GM12878 (cell line): ENCODE data around the gene CDH4. TPM values are rescaled to one million over a fixed set of nuclear protein-coding genes. Genes with fewer than 3 reads are reported as not detected.

Source experiments
- ATAC-seq: fragments of 200-7000 bp; cut with Tn5 transposase; 3 replicates; pipeline ENCODE4 v1.9.1; 2020; ENCODE audit warnings: mild to moderate bottlenecking, moderate library complexity
- BruUV-seq: library from RNA; stranded (reverse); fragments of 400-500 nt; replicated peaks from 2 replicates; lab custom pipeline; 2021; lab: Mats Ljungman, UMichigan
- CTCF ChIA-PET: fragments of 300-600 bp; sonication (Branson Sonifier 250); formaldehyde crosslinking; extraction: SDS; loops from one replicate; lab custom pipeline; 2021; ENCODE audit warnings: inconsistent platforms; lab: Yijun Ruan, JAX
- POLR2A ChIA-PET: fragments of 350-600 bp; formaldehyde crosslinking; extraction: SDS; loops from one replicate; lab custom pipeline; 2021; ENCODE audit warnings: inconsistent platforms; lab: Charles Lee
- RAD21 ChIA-PET: fragments of 300-600 bp; sonication (Branson Sonifier 250); formaldehyde crosslinking; loops from one replicate; lab custom pipeline; 2023; ENCODE audit warnings: antibody characterized with exemption; ENCODE audit not compliant: unreplicated experiment; lab: Charles Lee
- SMC1A ChIA-PET: fragments of 300-600 bp; sonication (Branson Sonifier 250); formaldehyde crosslinking; loops from one replicate; lab custom pipeline; 2023; ENCODE audit not compliant: unreplicated experiment, uncharacterized antibody; lab: Charles Lee
- DNase-seq: peaks from one replicate; pipeline ENCODE4 v3.0.0-alpha.2; 2011; ENCODE audit warnings: low read depth, low spot score
- FAIRE-seq: peaks from 3 replicates; lab custom pipeline; 2011; peaks lifted over from hg19 to GRCh38; lab: Jason Lieb, UNC
- H2AFZ ChIP-seq: 2 replicates; pipeline ENCODE4 v1.6.0; 2011; ENCODE audit warnings: low read depth, low read length, control low read depth; ENCODE audit not compliant: control insufficient read depth
- H3K27ac ChIP-seq: 2 replicates; pipeline ENCODE4 v1.5.1; 2011; ENCODE audit warnings: control low read depth; ENCODE audit not compliant: control insufficient read depth, insufficient read depth
- H3K27me3 ChIP-seq, 2 experiments: replicated peaks in 1 of 2; 2 replicates each; pipeline versions ENCODE4 v1.6.0 to v1.6.1; 2011; ENCODE audit warnings: low read length in 1 of 2; ENCODE audit not compliant: control insufficient read depth in 2 of 2, insufficient read depth in 2 of 2
- H3K36me3 ChIP-seq, 2 experiments: 2 replicates each; pipeline ENCODE4 v1.5.1; 2011; ENCODE audit warnings: low read length in 1 of 2; ENCODE audit not compliant: control insufficient read depth in 2 of 2, insufficient read depth in 2 of 2
- H3K4me1 ChIP-seq: 2 replicates; pipeline ENCODE4 v1.6.1; 2011; ENCODE audit warnings: mild to moderate bottlenecking, low read length, moderate library complexity, mixed read lengths; ENCODE audit not compliant: control insufficient read depth, insufficient read depth
- H3K4me2 ChIP-seq: 2 replicates; pipeline ENCODE4 v1.6.0; 2011; ENCODE audit warnings: control low read depth; ENCODE audit not compliant: control insufficient read depth, insufficient read depth
- H3K4me3 ChIP-seq: fragments of 200-600 bp; sonication (generic); 2 replicates; pipeline ENCODE4 v1.5.1; 2016
- H3K79me2 ChIP-seq: 2 replicates; pipeline ENCODE4 v1.6.0; 2011; ENCODE audit warnings: low read length; ENCODE audit not compliant: control insufficient read depth, insufficient read depth
- H3K9ac ChIP-seq: 2 replicates; pipeline ENCODE4 v1.8.0; 2011; ENCODE audit warnings: low read length, control low read depth, mixed read lengths; ENCODE audit not compliant: control insufficient read depth, insufficient read depth
- H3K9me3 ChIP-seq: replicated peaks from 3 replicates; pipeline ENCODE4 v1.5.1; 2011; ENCODE audit warnings: mild to moderate bottlenecking, low read length; ENCODE audit not compliant: control insufficient read depth, insufficient read depth
- H4K20me1 ChIP-seq: 2 replicates; pipeline ENCODE4 v1.6.0; 2011; ENCODE audit not compliant: control insufficient read depth, insufficient read depth
- BCL11A ChIP-seq: IDR thresholded peaks from 2 replicates; pipeline ENCODE4 v1.6.1; 2011; ENCODE audit warnings: low read depth, low read length
- ESRRA ChIP-seq: IDR thresholded peaks from 2 replicates; pipeline ENCODE4 v1.6.1; 2012; ENCODE audit warnings: mild to moderate bottlenecking, low read length, improper control_type of control experiment
- MEF2A ChIP-seq: IDR thresholded peaks from 2 replicates; pipeline ENCODE4 v1.6.1; 2011; ENCODE audit warnings: low read depth, mild to moderate bottlenecking, low read length, moderate library complexity; ENCODE audit not compliant: insufficient read depth
- NR2C1 ChIP-seq: fragments of 450-650 bp; IDR thresholded peaks from 2 replicates; pipeline ENCODE4 v1.6.1; 2017; ENCODE audit warnings: antibody characterized with exemption, mild to moderate bottlenecking, moderate library complexity
- PAX5 ChIP-seq: IDR thresholded peaks from 2 replicates; pipeline ENCODE4 v1.6.1; 2011; ENCODE audit warnings: low read depth, low read length, borderline replicate concordance
- POLR2A ChIP-seq: IDR thresholded peaks from 2 replicates; pipeline ENCODE4 v1.6.1; 2011; ENCODE audit warnings: low read depth, mild to moderate bottlenecking, low read length
- WGBS: methylation state at CpG from one replicate; pipeline ENCODE4 v1.1.6; 2016; ENCODE audit warnings: low lambda C conversion rate; ENCODE audit not compliant: insufficient replicate concordance, insufficient coverage; ENCODE audit errors: missing lambda C conversion rate; 5-methylcytosine and 5-hydroxymethylcytosine counted together
- in situ Hi-C: fragments of 300-500 bp; cut with MboI; formaldehyde crosslinking; loops from 9 replicates; pipeline ENCODE4 v1.14.3; 2018; ENCODE audit warnings: mixed read lengths
- intact Hi-C: fragments of 100-400 bp; cut with micrococcal nuclease; formaldehyde crosslinking; loops from one replicate; pipeline ENCODE4 v1.14.2; 2022; ENCODE audit not compliant: unreplicated experiment
- polyA plus RNA-seq, 11 experiments: library from polyadenylated mRNA; depleted of rRNA in 4 of 11; unstranded in 6 of 11; stranded (reverse) in 5 of 11; fragments of >200 nt; fragmentation: Nextera tagmentation in 4 of 11; fragmentation: Illumina TruSeq in 1 of 11; extraction: Ambion mirVana in 4 of 11; extraction: Trizol in 1 of 11; gene quantifications; 1 replicate in 1 of 11; 2 replicates in 10 of 11; pipeline versions ENCODE4 v1.2.1 to v1.2.3, GENCODE V29; 2011 to 2016; ENCODE audit warnings: inconsistent platforms in 2 of 11, missing spikeins in 2 of 11, low read depth in 1 of 11
- total RNA-seq, 4 experiments: library from RNA; depleted of rRNA in 3 of 4; stranded (reverse); fragments of >200 nt in 3 of 4; fragmentation: Illumina TruSeq in 1 of 4; extraction: Trizol in 1 of 4; gene quantifications; 2 replicates each; pipeline versions ENCODE4 v1.2.1 to v1.2.3, GENCODE V29; 2013 to 2021
- TF ChIP-seq, protein P1 (sequence below): IDR thresholded peaks from 2 replicates; pipeline ENCODE4 v1.6.1; 2012; ENCODE audit warnings: improper control_type of control experiment, low read depth, low read length; ENCODE audit not compliant: insufficient replicate concordance
- TF ChIP-seq, protein P2 (sequence below): fragments of 450-650 bp; IDR thresholded peaks from 2 replicates; pipeline ENCODE4 v1.6.1; 2017; ENCODE audit warnings: borderline replicate concordance
- TF ChIP-seq, protein P3 (sequence below): IDR thresholded peaks from 2 replicates; pipeline ENCODE4 v1.6.1; 2011; ENCODE audit warnings: borderline replicate concordance, low read depth, mild to moderate bottlenecking, moderate library complexity, low read length; ENCODE audit not compliant: insufficient read depth, poor library complexity, severe bottlenecking
- TF ChIP-seq, protein P4 (sequence below): fragments of 150-350 bp; IDR thresholded peaks from 2 replicates; pipeline ENCODE4 v1.6.1; 2014; ENCODE audit warnings: mild to moderate bottlenecking, low read depth, low read length

The CDH4 gene
- total and polyA plus RNA-seq, 10 of the 15 experiments (the other 5 are each of a cell fraction or from before 2014, with no cell fraction given): not detected

DNA sequence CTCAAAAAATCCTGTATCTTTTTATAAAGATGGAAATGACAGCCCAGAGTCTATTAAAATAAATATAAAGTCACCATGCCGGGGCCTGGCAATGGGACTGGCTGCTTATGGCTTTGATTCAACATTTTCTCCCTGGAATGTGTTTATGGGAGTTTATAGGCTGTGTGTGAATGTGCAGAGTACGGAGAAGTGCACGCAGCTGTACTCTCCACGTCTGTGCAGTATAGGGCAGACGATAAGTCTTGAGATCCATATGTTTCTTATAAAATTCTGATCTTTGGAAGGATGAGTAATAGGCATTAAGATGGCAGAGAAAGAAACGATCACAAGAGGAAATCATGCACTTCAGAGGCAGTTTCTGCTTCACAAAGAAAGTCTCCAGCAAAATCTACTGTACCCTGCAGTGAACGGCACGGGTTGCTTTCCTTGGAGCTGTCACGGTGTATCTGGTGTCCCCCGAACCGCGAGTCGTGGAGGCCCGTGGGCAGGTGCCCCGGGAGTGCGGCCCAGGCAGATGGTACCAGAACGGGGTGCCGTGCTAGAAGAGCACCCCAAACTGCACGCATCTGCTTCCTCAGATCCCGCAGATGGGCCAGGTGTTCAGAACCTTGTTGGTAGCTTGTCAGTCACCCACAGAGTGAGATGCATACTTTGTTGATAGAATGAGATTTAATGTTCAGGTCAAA is 431.1 kb downstream of the CDH4 start (continued):
- TF ChIP-seq, protein P1, sequence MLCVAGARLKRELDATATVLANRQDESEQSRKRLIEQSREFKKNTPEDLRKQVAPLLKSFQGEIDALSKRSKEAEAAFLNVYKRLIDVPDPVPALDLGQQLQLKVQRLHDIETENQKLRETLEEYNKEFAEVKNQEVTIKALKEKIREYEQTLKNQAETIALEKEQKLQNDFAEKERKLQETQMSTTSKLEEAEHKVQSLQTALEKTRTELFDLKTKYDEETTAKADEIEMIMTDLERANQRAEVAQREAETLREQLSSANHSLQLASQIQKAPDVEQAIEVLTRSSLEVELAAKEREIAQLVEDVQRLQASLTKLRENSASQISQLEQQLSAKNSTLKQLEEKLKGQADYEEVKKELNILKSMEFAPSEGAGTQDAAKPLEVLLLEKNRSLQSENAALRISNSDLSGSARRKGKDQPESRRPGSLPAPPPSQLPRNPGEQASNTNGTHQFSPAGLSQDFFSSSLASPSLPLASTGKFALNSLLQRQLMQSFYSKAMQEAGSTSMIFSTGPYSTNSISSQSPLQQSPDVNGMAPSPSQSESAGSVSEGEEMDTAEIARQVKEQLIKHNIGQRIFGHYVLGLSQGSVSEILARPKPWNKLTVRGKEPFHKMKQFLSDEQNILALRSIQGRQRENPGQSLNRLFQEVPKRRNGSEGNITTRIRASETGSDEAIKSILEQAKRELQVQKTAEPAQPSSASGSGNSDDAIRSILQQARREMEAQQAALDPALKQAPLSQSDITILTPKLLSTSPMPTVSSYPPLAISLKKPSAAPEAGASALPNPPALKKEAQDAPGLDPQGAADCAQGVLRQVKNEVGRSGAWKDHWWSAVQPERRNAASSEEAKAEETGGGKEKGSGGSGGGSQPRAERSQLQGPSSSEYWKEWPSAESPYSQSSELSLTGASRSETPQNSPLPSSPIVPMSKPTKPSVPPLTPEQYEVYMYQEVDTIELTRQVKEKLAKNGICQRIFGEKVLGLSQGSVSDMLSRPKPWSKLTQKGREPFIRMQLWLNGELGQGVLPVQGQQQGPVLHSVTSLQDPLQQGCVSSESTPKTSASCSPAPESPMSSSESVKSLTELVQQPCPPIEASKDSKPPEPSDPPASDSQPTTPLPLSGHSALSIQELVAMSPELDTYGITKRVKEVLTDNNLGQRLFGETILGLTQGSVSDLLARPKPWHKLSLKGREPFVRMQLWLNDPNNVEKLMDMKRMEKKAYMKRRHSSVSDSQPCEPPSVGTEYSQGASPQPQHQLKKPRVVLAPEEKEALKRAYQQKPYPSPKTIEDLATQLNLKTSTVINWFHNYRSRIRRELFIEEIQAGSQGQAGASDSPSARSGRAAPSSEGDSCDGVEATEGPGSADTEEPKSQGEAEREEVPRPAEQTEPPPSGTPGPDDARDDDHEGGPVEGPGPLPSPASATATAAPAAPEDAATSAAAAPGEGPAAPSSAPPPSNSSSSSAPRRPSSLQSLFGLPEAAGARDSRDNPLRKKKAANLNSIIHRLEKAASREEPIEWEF: no peak
- no peak for TF ChIP-seq MEF2A
- TF ChIP-seq BCL11A: no peak

DNA sequence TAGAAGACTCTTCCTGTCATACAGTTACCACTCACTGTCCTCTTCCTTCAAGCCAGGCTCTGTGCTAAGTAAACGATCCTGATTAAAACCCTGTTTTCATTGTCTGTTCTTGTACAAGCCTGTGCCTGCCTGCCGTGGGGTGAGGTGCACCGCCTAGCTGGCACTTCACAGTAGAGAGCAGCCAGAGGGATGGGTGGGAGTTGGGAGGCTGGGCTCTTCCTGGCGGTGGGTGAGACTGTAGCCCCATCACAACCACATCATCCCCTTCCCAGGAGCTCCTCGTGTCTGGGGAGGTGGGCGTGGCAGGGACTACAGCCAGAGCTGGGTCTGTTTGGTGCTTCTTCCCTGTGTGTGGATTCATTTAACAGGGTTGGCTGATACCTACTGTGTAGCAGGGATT is 431.7 kb downstream of the CDH4 start:
- TF ChIP-seq POLR2A (no peak), NR2C1 (no peak), PAX5 (no peak), BCL11A (no peak), ESRRA (no peak)
- TF ChIP-seq, protein P2, sequence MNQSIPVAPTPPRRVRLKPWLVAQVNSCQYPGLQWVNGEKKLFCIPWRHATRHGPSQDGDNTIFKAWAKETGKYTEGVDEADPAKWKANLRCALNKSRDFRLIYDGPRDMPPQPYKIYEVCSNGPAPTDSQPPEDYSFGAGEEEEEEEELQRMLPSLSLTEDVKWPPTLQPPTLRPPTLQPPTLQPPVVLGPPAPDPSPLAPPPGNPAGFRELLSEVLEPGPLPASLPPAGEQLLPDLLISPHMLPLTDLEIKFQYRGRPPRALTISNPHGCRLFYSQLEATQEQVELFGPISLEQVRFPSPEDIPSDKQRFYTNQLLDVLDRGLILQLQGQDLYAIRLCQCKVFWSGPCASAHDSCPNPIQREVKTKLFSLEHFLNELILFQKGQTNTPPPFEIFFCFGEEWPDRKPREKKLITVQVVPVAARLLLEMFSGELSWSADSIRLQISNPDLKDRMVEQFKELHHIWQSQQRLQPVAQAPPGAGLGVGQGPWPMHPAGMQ: no peak
- TF ChIP-seq, protein P3, sequence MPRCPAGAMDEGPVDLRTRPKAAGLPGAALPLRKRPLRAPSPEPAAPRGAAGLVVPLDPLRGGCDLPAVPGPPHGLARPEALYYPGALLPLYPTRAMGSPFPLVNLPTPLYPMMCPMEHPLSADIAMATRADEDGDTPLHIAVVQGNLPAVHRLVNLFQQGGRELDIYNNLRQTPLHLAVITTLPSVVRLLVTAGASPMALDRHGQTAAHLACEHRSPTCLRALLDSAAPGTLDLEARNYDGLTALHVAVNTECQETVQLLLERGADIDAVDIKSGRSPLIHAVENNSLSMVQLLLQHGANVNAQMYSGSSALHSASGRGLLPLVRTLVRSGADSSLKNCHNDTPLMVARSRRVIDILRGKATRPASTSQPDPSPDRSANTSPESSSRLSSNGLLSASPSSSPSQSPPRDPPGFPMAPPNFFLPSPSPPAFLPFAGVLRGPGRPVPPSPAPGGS: no peak
- TF ChIP-seq, protein P4, sequence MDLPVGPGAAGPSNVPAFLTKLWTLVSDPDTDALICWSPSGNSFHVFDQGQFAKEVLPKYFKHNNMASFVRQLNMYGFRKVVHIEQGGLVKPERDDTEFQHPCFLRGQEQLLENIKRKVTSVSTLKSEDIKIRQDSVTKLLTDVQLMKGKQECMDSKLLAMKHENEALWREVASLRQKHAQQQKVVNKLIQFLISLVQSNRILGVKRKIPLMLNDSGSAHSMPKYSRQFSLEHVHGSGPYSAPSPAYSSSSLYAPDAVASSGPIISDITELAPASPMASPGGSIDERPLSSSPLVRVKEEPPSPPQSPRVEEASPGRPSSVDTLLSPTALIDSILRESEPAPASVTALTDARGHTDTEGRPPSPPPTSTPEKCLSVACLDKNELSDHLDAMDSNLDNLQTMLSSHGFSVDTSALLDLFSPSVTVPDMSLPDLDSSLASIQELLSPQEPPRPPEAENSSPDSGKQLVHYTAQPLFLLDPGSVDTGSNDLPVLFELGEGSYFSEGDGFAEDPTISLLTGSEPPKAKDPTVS: no peak
- no peak overlapping the region for H3K27ac ChIP-seq
- H3K4me1 ChIP-seq: no peaks in the 10 kb centered on the region
- H3K36me3 ChIP-seq: no peaks in the 10 kb centered on the region
- RAD21 ChIA-PET: no interaction called here
- in situ Hi-C loops: no loop called here
- H3K9me3 ChIP-seq: no peaks in the 10 kb centered on the region
- no peaks in the 10 kb centered on the region; a peak in 1 of 4 replicates for H3K27me3 ChIP-seq
- POLR2A ChIA-PET: no interaction called here
- H3K4me2 ChIP-seq: no peak overlapping the region
- H2AFZ ChIP-seq: no peak overlapping the region
- no peak for FAIRE-seq
- CTCF ChIA-PET: no interaction called here
- no peaks in the 10 kb centered on the region for H3K79me2 ChIP-seq
- WGBS: 45% methylated on average over 6 of the region's 6 CpGs
- no peak for DNase-seq
- H4K20me1 ChIP-seq: no peaks in the 10 kb centered on the region
- no peak overlapping the region for H3K9ac ChIP-seq
- no peak overlapping the region for H3K4me3 ChIP-seq
- no TSS peak for BruUV-seq
- SMC1A ChIA-PET: no interaction called here
- intact Hi-C loops: no loop called here
- ATAC-seq: no peak
